GM12865 (cell line): Measurements from ENCODE around the gene MAN2B2.
A peak's percentile ranks its signal among the peaks of the same experiment; 100 is the strongest.

Experiments
- DNase-seq: peaks from one replicate; pipeline ENCODE4 v3.0.0; 2010; ENCODE audit warnings: low read depth
- H3K4me3 ChIP-seq: 2 replicates; pipeline ENCODE4 v1.5.1; 2011; ENCODE audit warnings: mild to moderate bottlenecking, low read depth, low read length, control low read depth
- CTCF ChIP-seq: IDR thresholded peaks from 2 replicates; pipeline ENCODE4 v1.5.1; 2011; ENCODE audit warnings: low read length, control low read depth, low read depth, inconsistent platforms; ENCODE audit not compliant: insufficient read depth; ENCODE audit errors: missing control alignments

MAN2B2 gene

GRCh38 chr4:6591781-6592180 is 16.8 kb downstream of the MAN2B2 start:
- H3K4me3 ChIP-seq, result no peak overlapping the region
- TF ChIP-seq CTCF, result no peak
- DNase-seq, result no peak

GRCh38 chr4:6592804-6593563 is 18.0 kb downstream of the MAN2B2 start:
- H3K4me3 ChIP-seq, result no peak overlapping the region
- DNase-seq, result no peak

GRCh38 chr4:6594341-6594740 is 19.4 kb downstream of the MAN2B2 start:
- no peak for TF ChIP-seq CTCF
- H3K4me3 ChIP-seq, result no peak overlapping the region
- DNase-seq, result no peak

More at GRCh38 chr4:6592804-6593563, 18.0 kb downstream of the MAN2B2 start:
- no peak for TF ChIP-seq CTCF

- H3K4me3 ChIP-seq, result no peak overlapping the region
- TF ChIP-seq CTCF, result no peak
- DNase-seq, result no peak
Measured at GRCh38 chr4:6594826-6595355, 19.9 kb downstream of the MAN2B2 start.

GRCh38 chr4:6595897-6596537 is 21.0 kb downstream of the MAN2B2 start:
- TF ChIP-seq CTCF, result no peak
- no peak overlapping the region for H3K4me3 ChIP-seq
- DNase-seq, result peak; percentile 30

GRCh38 chr4:6596948-6597347 is 22.0 kb downstream of the MAN2B2 start:
- no peak for DNase-seq
- no peak for TF ChIP-seq CTCF
- no peak overlapping the region for H3K4me3 ChIP-seq
